Stimulated activated memory B cell treated with anti-CD40 and anti-IgM and Interleukin-4, amounts not matched to agents 10 μg/mL and 1 μg/mL and 100 μg/mL, for 72 hours (primary cell): ENCODE measurements around the gene SSNA1.

Experiments used
- ATAC-seq: fragments of 150-1000 bp; cut with Tn5 transposase; 2 replicates; pipeline ENCODE4 v1.10.0; 2021
- H3K27ac Mint-ChIP-seq: one replicate; pipeline ENCODE4 v1.8.0; 2022; ENCODE audit warnings: mild to moderate bottlenecking, mixed read lengths
- H3K27me3 Mint-ChIP-seq: one replicate; pipeline ENCODE4 v1.8.0; 2022; ENCODE audit warnings: mixed read lengths
- H3K36me3 Mint-ChIP-seq: one replicate; pipeline ENCODE4 v1.8.0; 2022; ENCODE audit warnings: mixed read lengths
- H3K4me1 Mint-ChIP-seq: one replicate; pipeline ENCODE4 v1.8.0; 2022; ENCODE audit warnings: mixed read lengths
- H3K4me3 Mint-ChIP-seq: one replicate; pipeline ENCODE4 v1.8.0; 2022; ENCODE audit warnings: mild to moderate bottlenecking, moderate library complexity, mixed read lengths
- H3K9me3 Mint-ChIP-seq: one replicate; pipeline ENCODE4 v1.8.0; 2022; ENCODE audit warnings: mixed read lengths

The SSNA1 gene

GRCh38 chr9:137213160-137214060 is 24.9 kb downstream of the SSNA1 start:
- Mint-ChIP-seq H3K36me3 (peaks cover 37% of the 10 kb centered on the region), H3K4me3 (no peak overlapping the region), H3K27ac (no peak overlapping the region), H3K4me1 (peaks cover 5% of the 10 kb centered on the region), H3K27me3 (no peaks in the 10 kb centered on the region), H3K9me3 (no peaks in the 10 kb centered on the region)
- ATAC-seq, result no peak

- H3K27ac Mint-ChIP-seq, result no peak overlapping the region
Observed at GRCh38 chr9:137214620-137215019, 26.1 kb downstream of the SSNA1 start.

GRCh38 chr9:137215196-137215986 is 26.9 kb downstream of the SSNA1 start:
- Mint-ChIP-seq H3K27ac (no peak overlapping the region), H3K9me3 (no peaks in the 10 kb centered on the region), H3K4me3 (no peak overlapping the region), H3K4me1 (peaks cover 5% of the 10 kb centered on the region), H3K27me3 (no peaks in the 10 kb centered on the region), H3K36me3 (peaks cover 31% of the 10 kb centered on the region)
- ATAC-seq, result no peak

More at GRCh38 chr9:137214620-137215019, 26.1 kb downstream of the SSNA1 start:
- ATAC-seq, result no peak
- Mint-ChIP-seq H3K27me3 (no peaks in the 10 kb centered on the region), H3K4me1 (peaks cover 5% of the 10 kb centered on the region), H3K9me3 (no peaks in the 10 kb centered on the region), H3K4me3 (no peak overlapping the region), H3K36me3 (peaks cover 31% of the 10 kb centered on the region)

GRCh38 chr9:137216188-137216965 is 27.9 kb downstream of the SSNA1 start:
- Mint-ChIP-seq H3K27me3 (no peaks in the 10 kb centered on the region), H3K36me3 (peaks cover 24% of the 10 kb centered on the region), H3K4me1 (peaks cover under 1% of the 10 kb centered on the region), H3K9me3 (no peaks in the 10 kb centered on the region), H3K4me3 (no peak overlapping the region), H3K27ac (no peak overlapping the region)
- ATAC-seq, result no peak

GRCh38 chr9:137217276-137218211 is 29.1 kb downstream of the SSNA1 start:
- no peaks in the 10 kb centered on the region for H3K9me3 Mint-ChIP-seq
- no peaks in the 10 kb centered on the region for H3K27me3 Mint-ChIP-seq
- no peaks in the 10 kb centered on the region for H3K4me1 Mint-ChIP-seq
- no peak overlapping the region for H3K27ac Mint-ChIP-seq
- ATAC-seq, result no peak
- peaks cover 23% of the 10 kb centered on the region for H3K36me3 Mint-ChIP-seq
- H3K4me3 Mint-ChIP-seq, result no peak overlapping the region

- H3K27me3 Mint-ChIP-seq, result no peaks in the 10 kb centered on the region
- H3K36me3 Mint-ChIP-seq, result peaks cover 23% of the 10 kb centered on the region
- no peak overlapping the region for H3K27ac Mint-ChIP-seq
- ATAC-seq, result no peak
- no peaks in the 10 kb centered on the region for H3K9me3 Mint-ChIP-seq
- H3K4me1 Mint-ChIP-seq, result peaks cover 7% of the 10 kb centered on the region
- H3K4me3 Mint-ChIP-seq, result no peak overlapping the region
Observed at GRCh38 chr9:137218212-137218753, 29.8 kb downstream of the SSNA1 start.

- Mint-ChIP-seq H3K27ac (no peak overlapping the region), H3K27me3 (no peaks in the 10 kb centered on the region), H3K4me1 (peaks cover 8% of the 10 kb centered on the region), H3K36me3 (peaks cover 23% of the 10 kb centered on the region), H3K4me3 (no peak overlapping the region), H3K9me3 (no peaks in the 10 kb centered on the region)
- no peak for ATAC-seq
Observed at GRCh38 chr9:137218754-137219271, 30.3 kb downstream of the SSNA1 start.

GRCh38 chr9:137219757-137220316 is 31.4 kb downstream of the SSNA1 start:
- Mint-ChIP-seq H3K27ac (no peak overlapping the region), H3K4me3 (peak overlapping the region; percentile 18), H3K4me1 (peaks cover 13% of the 10 kb centered on the region), H3K36me3 (peaks cover 18% of the 10 kb centered on the region), H3K9me3 (no peaks in the 10 kb centered on the region), H3K27me3 (no peaks in the 10 kb centered on the region)
- ATAC-seq, result no peak

GRCh38 chr9:137220317-137221094 is 32.0 kb downstream of the SSNA1 start:
- no peak for ATAC-seq
- Mint-ChIP-seq H3K36me3 (peaks cover 13% of the 10 kb centered on the region), H3K9me3 (no peaks in the 10 kb centered on the region), H3K27ac (no peak overlapping the region), H3K4me1 (peaks cover 13% of the 10 kb centered on the region), H3K4me3 (peak overlapping the region; percentile 55), H3K27me3 (no peaks in the 10 kb centered on the region)

GRCh38 chr9:137221095-137221505 is 32.6 kb downstream of the SSNA1 start:
- no peak for ATAC-seq
- H3K4me1 Mint-ChIP-seq, result peaks cover 13% of the 10 kb centered on the region
- no peak overlapping the region for H3K27ac Mint-ChIP-seq
- peak overlapping the region; percentile 55 for H3K4me3 Mint-ChIP-seq
- H3K27me3 Mint-ChIP-seq, result no peaks in the 10 kb centered on the region
- H3K9me3 Mint-ChIP-seq, result no peaks in the 10 kb centered on the region
- peaks cover 10% of the 10 kb centered on the region for H3K36me3 Mint-ChIP-seq

- Mint-ChIP-seq H3K36me3 (peaks cover 7% of the 10 kb centered on the region), H3K9me3 (no peaks in the 10 kb centered on the region), H3K4me1 (peaks cover 13% of the 10 kb centered on the region), H3K4me3 (no peak overlapping the region), H3K27me3 (no peaks in the 10 kb centered on the region), H3K27ac (no peak overlapping the region)
- ATAC-seq, result no peak
Observed at GRCh38 chr9:137221506-137222111, 33.1 kb downstream of the SSNA1 start.

- H3K4me1 Mint-ChIP-seq, result peaks cover 15% of the 10 kb centered on the region
- peak within 1 kb of the TSS; percentile 69 for H3K27ac Mint-ChIP-seq
- peaks cover 3% of the 10 kb centered on the region for H3K27me3 Mint-ChIP-seq
- no peaks in the 10 kb centered on the region for H3K36me3 Mint-ChIP-seq
- ATAC-seq, result peak; percentile 1
- H3K9me3 Mint-ChIP-seq, result no peaks in the 10 kb centered on the region
- H3K4me3 Mint-ChIP-seq, result peak within 1 kb of the TSS; percentile 83
Observed at GRCh38 chr9:137222190-137223077, 34.0 kb downstream of the SSNA1 start, which contains the start of gene RNF208. RNF208 (minus strand) TSS chr9:137222240; CDS start chr9:137221212, 1,028 bp downstream.
